ENCODE results near the gene ATP6V1C2.

DNA sequence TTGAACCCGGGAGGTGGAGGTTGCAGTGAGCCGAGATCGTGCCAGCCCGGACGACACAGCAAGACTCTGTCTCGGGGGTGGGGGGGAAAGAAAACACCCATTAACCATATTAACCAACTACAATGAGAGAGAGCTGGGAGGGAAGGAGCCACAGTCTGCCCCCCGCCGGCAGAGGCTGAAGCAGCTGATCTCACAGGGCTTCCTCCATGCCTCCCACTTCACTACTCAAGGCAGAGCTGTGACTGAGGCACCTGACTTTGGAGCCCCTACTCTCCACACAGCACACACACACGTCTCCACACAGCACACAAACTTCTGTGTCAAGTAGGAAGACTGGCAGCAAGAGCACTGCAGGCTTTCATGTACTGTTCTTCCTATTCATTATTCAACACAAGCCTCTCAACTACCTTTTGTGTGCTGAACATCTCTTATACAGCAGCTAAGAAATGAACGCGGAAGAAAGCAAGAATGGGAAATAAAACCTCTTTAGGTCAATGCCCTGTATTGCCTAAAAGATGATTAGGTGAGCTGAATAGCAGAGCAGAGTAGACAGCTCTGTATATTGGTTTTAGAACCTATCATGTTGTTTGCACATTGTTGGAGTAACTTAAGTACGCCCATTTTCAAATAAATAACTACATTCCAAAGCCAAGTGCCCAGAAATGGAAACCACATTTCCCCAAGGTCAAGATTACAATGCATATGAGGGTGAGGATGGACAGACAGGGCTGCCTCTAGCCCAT, 65.0 kb downstream of the ATP6V1C2 start:
- TF ChIP-seq CTCF (conservative IDR thresholded peaks at IDR 0.05): no peak
- TF ChIP-seq ZFX (IDR thresholded peaks at IDR 0.05): no peak
